Measurements from ENCODE around the gene SSU72. TPM values are rescaled to one million over a fixed set of nuclear protein-coding genes. Genes with fewer than 3 reads are reported as not detected.
A peak's percentile ranks its signal among the peaks of the same experiment; 100 is the strongest.
"Not testable (repeated sequence)": the region's sequence is repeated elsewhere in the genome, so short reads cannot be mapped to it uniquely, and the experiment has no call there.

The SSU72 gene
- total and polyA plus RNA-seq, 2 donors (not counting 3 experiments of a cell fraction or from before 2014, with no cell fraction given): 85.9 to 129 TPM

GRCh38 chr1:1559066-1559465, 15.6 kb downstream of the SSU72 start:
- Histone ChIP-seq H3K9ac (replicated peaks; ENCODE audit: extremely low read depth, insufficient read depth, low read length) (no peak overlapping the region), H3K36me3 (ENCODE audit: control insufficient read depth in 2 of 2, extremely low read depth in 1 of 2, insufficient read depth in 2 of 2, low read length in 2 of 2) (peaks cover 10 to 24% of the 10 kb centered on the region in 2 experiments)

GRCh38 chr1:1558591-1558990, 16.1 kb downstream of the SSU72 start:
- H2AFZ ChIP-seq (ENCODE audit: low read depth, low read length): no peak overlapping the region
- ChIA-PET CTCF (no interaction called here), POLR2A (no interaction called here)
- no TSS peak for BruUV-seq (replicated peaks)
- no peak for FAIRE-seq
- DNase-seq (ENCODE audit: low read depth, low spot score): no peak
- no peaks in the 10 kb centered on the region for H3K27me3 ChIP-seq (ENCODE audit: control insufficient read depth in 2 of 2, insufficient read depth in 2 of 2, low read length in 2 of 2)
- no peak for TF ChIP-seq POLR2AphosphoS5 (IDR thresholded peaks at IDR 0.05; ENCODE audit: insufficient read depth, low read depth, low read length)
- TF ChIP-seq CTCF (IDR thresholded peaks at IDR 0.05; ENCODE audit: extremely low read depth in 1 of 2, insufficient read depth in 1 of 2, low read depth in 1 of 2, low read length in 2 of 2): no peak
- TF ChIP-seq POLR2A (IDR thresholded peaks at IDR 0.05; ENCODE audit: low read depth, low read length): no peak
- no peak for TF ChIP-seq MYC (IDR thresholded peaks at IDR 0.05; ENCODE audit: low read depth, low read length)
- no peak for TF ChIP-seq EZH2 (IDR thresholded peaks at IDR 0.05; ENCODE audit: borderline replicate concordance, low read depth, low read length, severe bottlenecking)
- no peak for TF ChIP-seq JUN (IDR thresholded peaks at IDR 0.05; ENCODE audit: borderline replicate concordance, insufficient read depth, insufficient read length, low read depth)
- no peak for TF ChIP-seq MAX (IDR thresholded peaks at IDR 0.05; ENCODE audit: insufficient read depth, insufficient read length)
- no peak for TF ChIP-seq FOS (IDR thresholded peaks at IDR 0.05; ENCODE audit: borderline replicate concordance, insufficient read depth, low read length)
- TF ChIP-seq GATA2 (IDR thresholded peaks at IDR 0.05; ENCODE audit: insufficient read depth, insufficient read length, low read depth, low read length): no peak
- intact Hi-C loops (cut with micrococcal nuclease): no loop called here
- no peaks in the 10 kb centered on the region for H3K4me1 ChIP-seq (ENCODE audit: control insufficient read depth, extremely low read depth, insufficient read depth, low read length)
- no peaks in the 10 kb centered on the region for H3K9me3 ChIP-seq (replicated peaks; ENCODE audit: control insufficient read depth, insufficient read depth, low read length)
- no peaks in the 10 kb centered on the region for H4K20me1 ChIP-seq (replicated peaks; ENCODE audit: control insufficient read depth, extremely low read depth, insufficient read depth, low read length)
- H3K79me2 ChIP-seq (ENCODE audit: control insufficient read depth, insufficient read depth, low read length): peaks cover 15% of the 10 kb centered on the region
- no peaks in the 10 kb centered on the region for H3K9me1 ChIP-seq (replicated peaks; ENCODE audit: control insufficient read depth, extremely low read depth, insufficient read depth, low read length)
- no peak overlapping the region for H3K4me2 ChIP-seq (ENCODE audit: insufficient read depth, low read length)
- peaks cover 8 to 23% of the 10 kb centered on the region in 2 experiments for H3K36me3 ChIP-seq (ENCODE audit: control insufficient read depth in 2 of 2, extremely low read depth in 1 of 2, insufficient read depth in 2 of 2, low read length in 2 of 2)
- no peak overlapping the region for H3K9ac ChIP-seq (replicated peaks; ENCODE audit: extremely low read depth, insufficient read depth, low read length)
- no peak overlapping the region for H3K27ac ChIP-seq (ENCODE audit: insufficient read depth, low read depth, low read length)
- dilution Hi-C loops (cut with MboI; ENCODE audit: extremely low pct_ligation_motif_present, low sequenced_read_pairs): no loop called here
- no peak overlapping the region for H3K4me3 ChIP-seq (replicated peaks in 1 of 3; ENCODE audit: insufficient read depth in 1 of 3, low read depth in 1 of 3, low read length in 3 of 3)

More at GRCh38 chr1:1559066-1559465, 15.6 kb downstream of the SSU72 start:
- intact Hi-C loops (cut with micrococcal nuclease): no loop called here
- FAIRE-seq (no peak), DNase-seq (ENCODE audit: low read depth, low spot score) (no peak)
- H3K27ac ChIP-seq (ENCODE audit: insufficient read depth, low read depth, low read length): no peak overlapping the region
- no peak overlapping the region for H3K4me2 ChIP-seq (ENCODE audit: insufficient read depth, low read length)
- H3K9me3 ChIP-seq (replicated peaks; ENCODE audit: control insufficient read depth, insufficient read depth, low read length): no peaks in the 10 kb centered on the region
- H4K20me1 ChIP-seq (replicated peaks; ENCODE audit: control insufficient read depth, extremely low read depth, insufficient read depth, low read length): no peaks in the 10 kb centered on the region
- dilution Hi-C loops (cut with MboI; ENCODE audit: extremely low pct_ligation_motif_present, low sequenced_read_pairs): no loop called here
- H2AFZ ChIP-seq (ENCODE audit: low read depth, low read length): no peak overlapping the region
- CTCF ChIA-PET: no interaction called here
- H3K79me2 ChIP-seq (ENCODE audit: control insufficient read depth, insufficient read depth, low read length): peaks cover 18% of the 10 kb centered on the region
- no peaks in the 10 kb centered on the region for H3K9me1 ChIP-seq (replicated peaks; ENCODE audit: control insufficient read depth, extremely low read depth, insufficient read depth, low read length)
- H3K4me3 ChIP-seq (replicated peaks in 1 of 3; ENCODE audit: insufficient read depth in 1 of 3, low read depth in 1 of 3, low read length in 3 of 3): no peak overlapping the region
- peak; percentile 32 for TF ChIP-seq POLR2AphosphoS5 (IDR thresholded peaks at IDR 0.05; ENCODE audit: insufficient read depth, low read depth, low read length)
- TF ChIP-seq JUN (IDR thresholded peaks at IDR 0.05; ENCODE audit: borderline replicate concordance, insufficient read depth, insufficient read length, low read depth): no peak
- no peaks in the 10 kb centered on the region for H3K4me1 ChIP-seq (ENCODE audit: control insufficient read depth, extremely low read depth, insufficient read depth, low read length)
- POLR2A ChIA-PET: no interaction called here
- H3K27me3 ChIP-seq (ENCODE audit: control insufficient read depth in 2 of 2, insufficient read depth in 2 of 2, low read length in 2 of 2): no peaks in the 10 kb centered on the region
- no TSS peak for BruUV-seq (replicated peaks)

- DNase-seq (ENCODE audit: low read depth, low spot score): not testable (repeated sequence)
Observed at GRCh38 chr1:1557688-1558087, 17.0 kb downstream of the SSU72 start.

More at GRCh38 chr1:1557688-1558087, 17.0 kb downstream of the SSU72 start:
- H3K27me3 ChIP-seq (ENCODE audit: control insufficient read depth in 2 of 2, insufficient read depth in 2 of 2, low read length in 2 of 2); H3K9me3 ChIP-seq (replicated peaks; ENCODE audit: control insufficient read depth, insufficient read depth, low read length); H3K9ac ChIP-seq (replicated peaks; ENCODE audit: extremely low read depth, insufficient read depth, low read length); H3K4me2 ChIP-seq (ENCODE audit: insufficient read depth, low read length); H3K9me1 ChIP-seq (replicated peaks; ENCODE audit: control insufficient read depth, extremely low read depth, insufficient read depth, low read length); H3K4me1 ChIP-seq (ENCODE audit: control insufficient read depth, extremely low read depth, insufficient read depth, low read length); dilution Hi-C loops (cut with MboI; ENCODE audit: extremely low pct_ligation_motif_present, low sequenced_read_pairs); H3K4me3 ChIP-seq (replicated peaks in 1 of 3; ENCODE audit: insufficient read depth in 1 of 3, low read depth in 1 of 3, low read length in 3 of 3); H4K20me1 ChIP-seq (replicated peaks; ENCODE audit: control insufficient read depth, extremely low read depth, insufficient read depth, low read length); POLR2A ChIA-PET; CTCF ChIA-PET; BruUV-seq (replicated peaks); FAIRE-seq; H2AFZ ChIP-seq (ENCODE audit: low read depth, low read length); intact Hi-C loops (cut with micrococcal nuclease); H3K27ac ChIP-seq (ENCODE audit: insufficient read depth, low read depth, low read length): not testable (repeated sequence)
- H3K36me3 ChIP-seq (ENCODE audit: control insufficient read depth in 2 of 2, extremely low read depth in 1 of 2, insufficient read depth in 2 of 2, low read length in 2 of 2): peaks cover 8 to 21% of the 10 kb centered on the region in 2 experiments
- H3K79me2 ChIP-seq (ENCODE audit: control insufficient read depth, insufficient read depth, low read length): peaks cover 13% of the 10 kb centered on the region
